ENCODE data around the gene RAB1B.

Gene RAB1B

DNA sequence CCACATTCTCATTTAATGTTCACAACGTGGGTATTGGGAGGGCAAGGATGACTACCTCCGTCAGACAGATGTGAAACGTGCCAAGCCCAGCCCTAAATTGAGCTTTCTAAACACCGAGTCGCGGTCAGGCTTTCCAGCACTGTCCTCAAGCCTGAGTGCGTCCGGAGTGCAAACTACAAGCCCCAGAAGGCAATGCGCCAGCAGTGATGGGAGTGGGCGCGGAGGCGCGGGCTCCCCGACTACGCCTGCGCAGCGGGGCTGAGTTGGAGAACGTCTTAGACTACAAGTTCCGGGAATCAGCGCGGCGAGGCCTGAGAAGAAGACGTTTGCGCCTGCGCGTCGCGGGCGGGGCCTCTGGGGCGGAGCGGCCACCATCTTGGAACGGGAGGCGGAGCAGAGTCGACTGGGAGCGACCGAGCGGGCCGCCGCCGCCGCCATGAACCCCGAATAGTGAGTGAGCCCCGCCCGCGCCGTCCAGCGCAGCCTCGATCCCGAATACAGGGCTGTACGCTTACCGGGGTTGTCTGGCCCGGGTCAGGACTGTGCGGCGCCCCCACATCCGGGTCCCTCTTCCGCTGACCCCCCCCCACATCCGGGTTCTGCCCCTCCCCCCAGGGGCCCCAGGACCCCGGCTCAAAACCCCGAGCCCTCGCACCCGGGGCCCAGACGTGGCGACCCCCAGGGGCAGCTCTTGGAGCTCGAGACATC is at the start of gene RAB1B:
Gene RAB1B, plus strand, starts transcription at position 396 of the 708 bp plus-strand sequence. Its CDS starts 41 bp downstream, at position 437.
- Histone ChIP-seq H3K4me1 (ENCODE audit: insufficient read depth, low read length) (peaks cover 17% of the 10 kb centered on the region), H3K36me3 (ENCODE audit: insufficient read depth, low read length) (peaks cover 36% of the 10 kb centered on the region), H3K9me3 (ENCODE audit: low read length) (no peaks in the 10 kb centered on the region), H3K27me3 (ENCODE audit: insufficient read depth, low read length) (no peaks in the 10 kb centered on the region), H3K4me3 (ENCODE audit: low read length) (peak within 1 kb of the TSS; percentile 99), H2AFZ (ENCODE audit: low read depth, low read length) (peak within 1 kb of the TSS; percentile 27)

DNA sequence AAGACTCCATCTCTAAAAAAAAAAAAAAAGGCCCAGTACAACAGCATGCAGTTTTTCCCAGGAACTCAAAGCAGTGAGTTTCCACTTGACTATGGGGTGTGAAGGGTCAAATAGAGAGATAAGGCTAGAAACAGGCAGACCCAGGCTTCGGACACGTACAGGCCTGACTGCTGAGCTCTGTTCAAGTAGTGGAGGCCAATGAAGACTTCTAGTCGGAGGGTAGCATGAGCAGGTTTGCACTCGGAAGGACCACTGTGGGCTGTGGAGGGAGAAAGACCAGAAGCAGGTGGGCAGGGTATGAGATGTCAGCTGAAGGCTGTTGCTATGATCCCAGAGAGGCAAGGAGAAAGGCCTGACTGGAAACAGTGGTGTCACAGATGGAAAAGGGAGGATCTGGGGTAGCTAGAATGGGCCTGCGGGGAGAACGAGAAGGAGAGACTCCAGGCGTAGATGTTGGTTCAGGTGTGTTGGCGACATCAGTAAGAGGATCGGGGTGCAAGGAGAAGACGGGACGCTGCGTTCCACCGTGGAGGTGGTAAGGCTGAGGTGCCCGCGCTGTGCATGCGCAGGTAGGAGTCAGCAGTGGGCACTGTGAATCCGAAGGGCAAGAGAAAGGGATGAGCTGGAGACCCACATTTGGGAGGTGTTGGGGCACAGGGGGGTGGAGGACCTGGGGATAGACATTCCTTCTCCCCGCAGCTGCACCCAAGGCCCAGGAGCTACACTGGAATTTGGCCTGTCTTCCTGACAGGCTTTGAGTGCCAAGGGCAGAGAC is 49.4 kb upstream of the RAB1B start:
- Histone ChIP-seq H3K4me1 (ENCODE audit: insufficient read depth, low read length) (peaks cover 12% of the 10 kb centered on the region), H3K36me3 (ENCODE audit: insufficient read depth, low read length) (peaks cover 20% of the 10 kb centered on the region), H3K27me3 (ENCODE audit: insufficient read depth, low read length) (no peaks in the 10 kb centered on the region), H3K9me3 (ENCODE audit: low read length) (no peaks in the 10 kb centered on the region), H2AFZ (ENCODE audit: low read depth, low read length) (no peak overlapping the region), H3K4me3 (ENCODE audit: low read length) (no peak overlapping the region)

DNA sequence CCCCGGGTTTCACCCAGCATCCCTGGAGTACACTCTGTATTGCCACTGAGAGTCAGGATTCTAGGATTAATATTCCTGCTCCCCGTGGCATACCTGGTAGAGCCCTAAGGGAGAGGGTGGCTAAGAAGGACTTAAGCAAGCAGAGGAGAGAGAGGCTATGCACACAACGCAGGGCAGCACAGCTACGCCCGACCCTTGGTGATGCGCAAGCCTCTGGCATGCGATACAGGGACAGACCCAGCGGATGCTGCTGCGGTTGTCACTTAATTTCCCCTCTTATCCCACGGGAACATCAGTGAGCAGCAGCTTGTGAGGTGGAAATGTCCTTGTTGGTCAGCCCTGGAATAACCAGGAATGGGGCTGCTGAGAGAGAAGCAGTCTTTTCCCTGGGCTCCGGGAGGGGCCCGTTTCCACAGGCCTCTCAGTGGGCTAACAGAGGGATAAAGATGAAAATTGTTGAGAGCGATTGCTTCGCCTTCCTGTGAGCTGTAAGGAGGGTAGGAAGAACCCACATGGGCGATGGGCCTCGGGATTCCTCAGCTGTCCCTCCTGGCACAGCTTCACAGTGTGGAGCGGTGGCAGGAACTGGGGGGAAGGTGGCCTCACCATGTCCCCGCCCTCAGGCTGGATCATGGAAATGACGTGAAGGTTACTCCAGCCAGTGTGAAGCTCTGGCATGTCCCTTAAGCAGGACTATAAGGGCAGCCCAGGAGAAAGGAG is 48.4 kb upstream of the RAB1B start:
- H3K9me3 ChIP-seq (ENCODE audit: low read length), result no peaks in the 10 kb centered on the region
- no peaks in the 10 kb centered on the region for H3K27me3 ChIP-seq (ENCODE audit: insufficient read depth, low read length)
- peaks cover 12% of the 10 kb centered on the region for H3K4me1 ChIP-seq (ENCODE audit: insufficient read depth, low read length)
- peaks cover 20% of the 10 kb centered on the region for H3K36me3 ChIP-seq (ENCODE audit: insufficient read depth, low read length)
- H2AFZ ChIP-seq (ENCODE audit: low read depth, low read length), result no peak overlapping the region
- no peak overlapping the region for H3K4me3 ChIP-seq (ENCODE audit: low read length)

DNA sequence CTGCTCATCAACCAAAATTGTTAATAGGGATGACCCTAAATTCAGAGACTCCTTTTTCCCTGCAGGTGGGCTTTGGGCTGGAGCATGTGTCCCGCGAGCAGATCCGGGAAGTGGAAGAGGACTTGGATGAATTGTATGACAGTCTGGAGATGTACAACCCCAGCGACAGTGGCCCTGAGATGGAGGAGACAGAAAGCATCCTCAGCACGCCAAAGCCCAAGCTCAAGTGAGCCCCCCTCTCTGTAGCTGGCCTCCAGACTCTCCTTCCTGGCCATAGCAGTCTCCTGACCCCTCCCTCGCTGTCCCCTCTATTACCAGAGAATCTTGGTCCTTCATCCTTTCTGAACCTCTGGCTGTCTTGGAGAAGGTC is 47.9 kb upstream of the RAB1B start:
- no peak overlapping the region for H3K4me3 ChIP-seq (ENCODE audit: low read length)
- no peaks in the 10 kb centered on the region for H3K9me3 ChIP-seq (ENCODE audit: low read length)
- no peak overlapping the region for H2AFZ ChIP-seq (ENCODE audit: low read depth, low read length)
- H3K27me3 ChIP-seq (ENCODE audit: insufficient read depth, low read length), result no peaks in the 10 kb centered on the region
- peaks cover 20% of the 10 kb centered on the region for H3K36me3 ChIP-seq (ENCODE audit: insufficient read depth, low read length)
- H3K4me1 ChIP-seq (ENCODE audit: insufficient read depth, low read length), result peaks cover 12% of the 10 kb centered on the region

- no peak overlapping the region for H2AFZ ChIP-seq (ENCODE audit: low read depth, low read length)
- no peaks in the 10 kb centered on the region for H3K9me3 ChIP-seq (ENCODE audit: low read length)
- H3K36me3 ChIP-seq (ENCODE audit: insufficient read depth, low read length), result peaks cover 18% of the 10 kb centered on the region
- no peaks in the 10 kb centered on the region for H3K27me3 ChIP-seq (ENCODE audit: insufficient read depth, low read length)
- H3K4me1 ChIP-seq (ENCODE audit: insufficient read depth, low read length), result peaks cover 12% of the 10 kb centered on the region
- H3K4me3 ChIP-seq (ENCODE audit: low read length), result no peak overlapping the region
Observed at GRCh38 chr11:66221012-66221411, 47.4 kb upstream of the RAB1B start.

GRCh38 chr11:66221726-66222236 is 46.7 kb upstream of the RAB1B start:
- no peaks in the 10 kb centered on the region for H3K27me3 ChIP-seq (ENCODE audit: insufficient read depth, low read length)
- H3K4me3 ChIP-seq (ENCODE audit: low read length), result no peak overlapping the region
- peaks cover 12% of the 10 kb centered on the region for H3K36me3 ChIP-seq (ENCODE audit: insufficient read depth, low read length)
- no peaks in the 10 kb centered on the region for H3K9me3 ChIP-seq (ENCODE audit: low read length)
- no peak overlapping the region for H2AFZ ChIP-seq (ENCODE audit: low read depth, low read length)
- H3K4me1 ChIP-seq (ENCODE audit: insufficient read depth, low read length), result peaks cover 12% of the 10 kb centered on the region

- Histone ChIP-seq H3K36me3 (ENCODE audit: insufficient read depth, low read length) (peaks cover 12% of the 10 kb centered on the region), H3K4me1 (ENCODE audit: insufficient read depth, low read length) (peaks cover 10% of the 10 kb centered on the region), H3K27me3 (ENCODE audit: insufficient read depth, low read length) (no peaks in the 10 kb centered on the region), H3K4me3 (ENCODE audit: low read length) (no peak overlapping the region), H2AFZ (ENCODE audit: low read depth, low read length) (no peak overlapping the region), H3K9me3 (ENCODE audit: low read length) (no peaks in the 10 kb centered on the region)
Observed at GRCh38 chr11:66222358-66223149, 45.9 kb upstream of the RAB1B start.

GRCh38 chr11:66224226-66224855 is 44.1 kb upstream of the RAB1B start:
- Histone ChIP-seq H3K4me1 (ENCODE audit: insufficient read depth, low read length) (peaks cover 3% of the 10 kb centered on the region), H3K36me3 (ENCODE audit: insufficient read depth, low read length) (peaks cover 8% of the 10 kb centered on the region), H2AFZ (ENCODE audit: low read depth, low read length) (no peak overlapping the region), H3K4me3 (ENCODE audit: low read length) (no peak overlapping the region), H3K27me3 (ENCODE audit: insufficient read depth, low read length) (no peaks in the 10 kb centered on the region), H3K9me3 (ENCODE audit: low read length) (no peaks in the 10 kb centered on the region)

- no peaks in the 10 kb centered on the region for H3K9me3 ChIP-seq (ENCODE audit: low read length)
- H3K27me3 ChIP-seq (ENCODE audit: insufficient read depth, low read length), result no peaks in the 10 kb centered on the region
- peaks cover 3% of the 10 kb centered on the region for H3K36me3 ChIP-seq (ENCODE audit: insufficient read depth, low read length)
- H3K4me1 ChIP-seq (ENCODE audit: insufficient read depth, low read length), result peaks cover 3% of the 10 kb centered on the region
- no peak overlapping the region for H3K4me3 ChIP-seq (ENCODE audit: low read length)
- no peak overlapping the region for H2AFZ ChIP-seq (ENCODE audit: low read depth, low read length)
Observed at GRCh38 chr11:66225066-66225465, 43.4 kb upstream of the RAB1B start.

GRCh38 chr11:66226101-66226500 is 42.3 kb upstream of the RAB1B start:
- Histone ChIP-seq H3K36me3 (ENCODE audit: insufficient read depth, low read length) (peaks cover 2% of the 10 kb centered on the region), H2AFZ (ENCODE audit: low read depth, low read length) (no peak overlapping the region), H3K9me3 (ENCODE audit: low read length) (no peaks in the 10 kb centered on the region), H3K4me1 (ENCODE audit: insufficient read depth, low read length) (peaks cover 3% of the 10 kb centered on the region), H3K27me3 (ENCODE audit: insufficient read depth, low read length) (no peaks in the 10 kb centered on the region), H3K4me3 (ENCODE audit: low read length) (no peak overlapping the region)

- Histone ChIP-seq H3K4me3 (ENCODE audit: low read length) (no peak overlapping the region), H3K9me3 (ENCODE audit: low read length) (no peaks in the 10 kb centered on the region), H3K4me1 (ENCODE audit: insufficient read depth, low read length) (no peaks in the 10 kb centered on the region), H2AFZ (ENCODE audit: low read depth, low read length) (no peak overlapping the region), H3K36me3 (ENCODE audit: insufficient read depth, low read length) (peaks cover 3% of the 10 kb centered on the region), H3K27me3 (ENCODE audit: insufficient read depth, low read length) (no peaks in the 10 kb centered on the region)
Observed at GRCh38 chr11:66227700-66228099, 40.7 kb upstream of the RAB1B start.

- Histone ChIP-seq H3K4me1 (ENCODE audit: insufficient read depth, low read length) (no peaks in the 10 kb centered on the region), H3K4me3 (ENCODE audit: low read length) (no peak overlapping the region), H3K36me3 (ENCODE audit: insufficient read depth, low read length) (peaks cover 3% of the 10 kb centered on the region), H2AFZ (ENCODE audit: low read depth, low read length) (no peak overlapping the region), H3K27me3 (ENCODE audit: insufficient read depth, low read length) (no peaks in the 10 kb centered on the region), H3K9me3 (ENCODE audit: low read length) (no peaks in the 10 kb centered on the region)
Observed at GRCh38 chr11:66228521-66228920, 39.9 kb upstream of the RAB1B start.

Data from neuron (in vitro differentiated cells).